GM18499 (cell line): ENCODE measurements around the gene FGF10.

Experiments used
- ATAC-seq: cut with Tn5 transposase; IDR thresholded peaks from one replicate; pipeline ENCODE4 v1.9.1; 2021; ENCODE audit warnings: moderate number of reproducible peaks; ENCODE audit not compliant: insufficient read depth, unreplicated experiment

FGF10 gene

DNA sequence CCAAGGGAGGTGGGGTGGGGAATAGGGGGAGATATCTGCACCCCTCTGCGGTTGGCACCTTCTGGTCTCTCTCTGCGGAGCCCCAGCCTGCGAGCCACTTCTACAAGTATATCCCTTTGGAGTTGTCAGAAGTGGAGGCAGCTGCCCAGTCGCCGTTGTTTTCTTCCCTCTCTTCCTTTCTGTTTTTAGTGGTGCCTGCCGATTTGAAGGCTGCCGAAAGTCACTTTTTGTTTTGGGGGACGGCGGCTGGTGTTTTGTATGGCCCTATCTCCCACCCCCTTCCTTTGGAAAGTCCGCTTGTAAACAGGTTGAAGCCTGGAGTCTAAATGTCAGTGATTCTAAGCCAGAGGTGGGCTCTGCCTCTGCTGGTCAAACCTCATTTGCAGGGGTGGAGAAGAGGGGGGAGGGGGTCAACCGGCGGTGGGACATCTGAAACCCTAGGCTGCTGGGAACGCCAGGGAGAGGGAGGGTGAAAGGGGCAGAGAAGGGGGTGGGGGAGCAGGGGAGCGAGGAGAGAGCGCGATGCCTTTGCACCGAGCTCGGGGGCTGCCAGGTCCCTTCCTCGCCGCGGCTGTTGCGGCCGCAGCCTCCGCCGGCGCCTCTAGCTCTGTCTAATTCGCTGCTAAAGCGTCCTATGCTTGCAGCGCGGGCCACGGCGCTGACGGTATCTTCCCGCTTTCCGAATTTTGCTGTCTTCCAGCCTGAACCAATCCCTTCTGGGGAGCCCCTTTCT is at the start of gene FGF10:
Gene FGF10 (minus strand): TSS at position 331 of the 733 bp plus-strand sequence. CDS start 738 bp downstream, outside the sequence.
- ATAC-seq = no peak

DNA sequence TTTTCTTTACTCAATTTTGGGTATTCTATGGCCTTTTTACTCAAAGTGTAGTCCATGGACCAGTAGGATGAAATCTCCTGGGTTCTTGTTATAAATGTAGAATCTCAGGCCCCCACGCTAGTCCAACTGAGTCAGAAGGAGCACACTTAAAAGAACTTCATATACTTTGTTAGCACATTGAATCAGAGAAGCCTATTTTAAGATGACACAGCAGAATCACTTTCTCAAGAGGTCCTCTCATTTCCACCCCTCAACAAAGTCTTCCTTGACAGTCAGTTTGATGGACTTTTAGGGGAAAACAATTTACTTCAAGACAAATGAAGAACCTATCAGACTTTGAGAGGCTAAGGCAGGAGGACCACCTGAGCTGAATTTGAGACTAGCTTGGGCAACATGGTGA is 37.7 kb upstream of the FGF10 start:
- no peak for ATAC-seq

DNA sequence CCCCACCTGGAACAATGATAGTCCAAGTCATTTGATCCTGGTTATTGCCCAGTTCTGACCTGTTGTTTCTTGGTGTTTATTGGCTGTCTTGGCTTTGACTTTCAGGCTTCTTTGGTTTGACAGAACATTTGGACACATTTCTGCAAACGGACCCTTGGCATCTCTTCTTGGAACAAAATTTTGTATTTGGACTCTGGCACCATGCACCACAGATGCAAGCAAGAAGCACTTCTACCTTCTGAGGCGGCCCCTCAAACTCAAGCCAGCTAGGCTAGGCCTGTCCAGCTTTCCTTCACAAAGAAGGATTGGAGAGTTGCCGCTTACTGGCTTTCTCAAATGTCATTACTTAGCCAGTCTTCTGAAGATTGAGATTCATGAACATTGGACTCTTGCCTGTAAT is 23.1 kb upstream of the FGF10 start:
- no peak for ATAC-seq

DNA sequence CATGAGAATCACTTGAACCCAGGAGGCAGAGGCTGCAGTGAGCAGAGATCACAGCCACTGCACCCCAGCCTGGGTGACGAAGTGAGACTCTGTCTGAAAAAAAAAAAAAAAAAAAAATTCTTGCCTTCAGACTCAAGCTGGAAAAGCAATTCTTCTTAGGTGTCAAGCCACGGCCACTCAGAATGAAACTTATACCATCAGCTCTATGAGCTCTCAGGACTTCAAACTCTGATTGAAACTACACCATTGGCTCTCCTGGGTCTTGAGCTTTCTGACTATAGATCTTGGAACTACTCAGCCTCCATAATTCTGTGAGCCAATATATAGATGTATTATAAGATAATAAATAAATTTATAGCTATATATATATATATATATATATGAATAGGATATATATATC is 12.9 kb upstream of the FGF10 start:
- ATAC-seq = no peak

DNA sequence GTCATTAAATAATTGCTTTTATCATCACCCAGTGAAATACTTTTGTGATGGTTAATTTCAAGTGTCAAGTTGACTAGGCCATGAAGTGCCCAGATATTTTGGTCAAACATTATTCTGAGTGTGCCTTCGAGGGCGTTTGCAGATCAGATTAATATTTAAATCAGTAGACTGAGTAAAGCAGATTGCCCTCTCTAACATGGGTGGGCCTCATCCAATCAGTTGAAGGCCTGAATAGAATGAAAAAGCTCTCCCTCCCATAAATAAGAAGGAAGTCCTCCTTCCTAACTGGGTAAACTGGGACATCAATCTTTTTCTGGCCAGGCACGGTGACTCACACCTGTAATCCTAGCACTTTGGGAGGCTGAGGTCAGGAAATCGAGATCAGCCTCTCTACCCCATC is 12.4 kb upstream of the FGF10 start:
- ATAC-seq = no peak

DNA sequence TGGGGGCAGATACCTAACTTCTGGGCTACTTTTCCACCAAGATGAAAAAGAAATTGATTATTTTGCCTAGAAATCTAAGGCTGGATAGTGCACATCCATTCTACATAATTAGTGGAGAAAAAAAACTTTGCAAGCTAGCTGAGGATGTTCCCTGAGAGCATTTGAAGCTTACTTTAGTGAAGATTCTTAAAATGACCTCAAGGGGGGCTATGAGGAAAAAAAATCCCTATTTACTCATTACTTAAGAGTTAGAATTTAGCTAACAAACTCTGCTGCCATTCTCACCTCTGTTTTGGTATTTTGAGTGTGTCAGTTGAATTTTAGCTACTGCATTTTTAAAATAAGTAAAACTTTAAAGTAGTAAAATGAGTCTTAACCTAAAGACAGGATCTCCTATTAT is 9.2 kb upstream of the FGF10 start:
- no peak for ATAC-seq

DNA sequence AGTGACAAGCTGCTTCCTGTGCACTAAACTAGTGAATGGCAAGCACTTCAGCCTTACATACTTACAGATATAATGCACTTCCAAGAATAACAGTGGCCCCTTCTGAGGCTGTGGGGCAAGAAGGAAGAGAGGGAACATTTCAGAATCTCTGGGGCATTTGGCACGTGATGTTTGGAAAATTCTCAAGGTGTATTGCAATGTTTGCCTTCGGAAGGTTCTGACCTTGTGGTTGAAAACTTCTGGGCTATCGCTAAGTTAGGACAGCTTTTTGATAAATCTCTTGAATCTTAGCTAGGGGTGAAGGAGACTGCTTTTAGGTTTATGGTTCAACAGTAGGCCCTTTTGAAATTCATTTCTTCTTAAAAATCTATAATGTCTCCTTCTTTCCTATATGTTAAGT is 7.1 kb upstream of the FGF10 start:
- ATAC-seq = no peak

DNA sequence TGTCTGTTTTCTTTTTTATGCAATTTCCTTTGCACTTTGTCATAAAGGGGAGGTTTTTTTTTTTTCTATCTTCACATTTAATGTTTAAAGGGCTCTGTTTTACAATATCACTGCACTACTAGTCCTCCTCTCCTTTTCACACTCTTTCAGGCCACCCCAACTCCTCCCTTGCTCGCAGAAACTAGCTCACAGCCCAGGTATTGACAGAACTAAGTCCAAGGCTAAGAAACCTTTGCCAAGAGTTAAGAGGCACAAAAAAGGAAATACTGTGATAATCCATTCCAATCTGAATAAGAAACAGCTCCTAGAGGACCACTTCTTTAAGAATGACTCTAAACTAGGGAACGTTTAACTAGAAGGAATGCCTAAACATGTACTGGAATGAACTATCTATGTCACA is 1.1 kb upstream of the FGF10 start:
- no peak for ATAC-seq

DNA sequence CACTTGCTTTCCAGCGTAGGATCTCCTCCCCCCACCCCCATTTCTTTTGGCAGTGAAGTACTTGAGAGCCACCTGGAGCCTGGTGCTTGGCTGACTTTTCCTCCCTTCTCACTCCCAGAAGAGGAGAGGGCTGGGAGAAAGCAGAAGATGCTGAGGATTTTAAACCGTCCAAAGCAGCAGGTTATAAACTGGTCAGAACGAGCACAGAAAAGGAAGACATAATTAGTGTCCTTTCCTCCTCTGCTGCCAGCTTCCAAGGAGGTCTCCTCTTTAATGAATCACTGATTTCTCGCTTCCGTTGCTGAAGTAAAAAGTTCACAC is 563 bp upstream of the FGF10 start:
- no peak for ATAC-seq

DNA sequence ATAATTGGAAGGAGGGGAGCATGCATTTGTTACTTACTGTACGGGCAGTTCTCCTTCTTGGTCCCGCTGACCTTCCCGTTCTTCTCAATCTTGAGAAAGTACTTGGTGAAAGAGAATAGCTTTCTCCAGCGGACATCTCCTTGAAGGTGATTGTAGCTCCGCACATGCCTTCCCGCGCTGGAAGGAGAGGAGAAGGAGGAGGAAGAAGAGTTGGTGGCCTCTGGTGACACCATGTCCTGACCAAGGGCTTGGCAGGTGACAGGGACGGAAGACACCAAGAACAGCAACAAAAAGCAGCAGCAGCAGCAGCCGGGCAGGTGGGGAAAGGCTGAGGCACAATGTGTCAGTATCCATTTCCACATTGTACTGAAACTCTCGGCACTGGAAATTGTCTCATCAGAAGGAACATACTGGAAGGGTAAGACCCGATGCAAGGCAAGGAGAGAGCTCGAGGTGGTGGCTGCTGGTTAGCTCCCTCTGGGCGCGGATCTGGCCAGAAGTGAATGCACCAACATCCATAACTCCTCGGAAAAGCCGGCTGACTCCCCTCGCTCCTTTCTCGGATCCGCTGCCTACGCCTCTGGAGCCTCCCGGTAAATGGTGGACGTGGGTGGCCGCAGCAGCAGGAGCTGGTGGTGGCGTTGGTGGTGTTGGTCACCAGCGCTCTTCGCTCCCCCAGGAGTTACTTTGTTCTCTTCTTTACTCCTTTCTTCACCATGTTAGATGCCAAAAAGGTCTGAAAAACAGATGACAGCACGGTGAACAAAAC is 715 bp downstream of the FGF10 start:
- ATAC-seq = no peak

DNA sequence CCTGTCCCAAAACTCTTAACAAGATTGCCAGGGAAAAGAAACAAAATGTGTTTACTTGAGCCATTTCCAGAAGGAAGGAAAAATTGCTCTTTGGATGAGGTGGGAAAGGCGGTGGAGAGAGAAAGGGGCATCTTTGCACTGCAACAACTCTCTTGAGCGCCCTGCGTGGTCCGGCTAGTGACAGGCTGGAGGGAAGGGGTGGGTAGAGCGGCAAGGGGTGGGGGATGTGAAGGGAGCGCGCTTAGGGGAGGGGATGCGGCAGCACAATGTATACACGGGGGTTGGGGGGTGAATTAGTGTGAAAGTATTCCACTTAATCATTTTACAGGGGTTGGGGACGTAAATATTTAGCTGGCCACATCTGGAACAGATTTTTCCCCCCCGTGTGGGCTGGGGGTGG is 1.3 kb downstream of the FGF10 start:
- no peak for ATAC-seq

DNA sequence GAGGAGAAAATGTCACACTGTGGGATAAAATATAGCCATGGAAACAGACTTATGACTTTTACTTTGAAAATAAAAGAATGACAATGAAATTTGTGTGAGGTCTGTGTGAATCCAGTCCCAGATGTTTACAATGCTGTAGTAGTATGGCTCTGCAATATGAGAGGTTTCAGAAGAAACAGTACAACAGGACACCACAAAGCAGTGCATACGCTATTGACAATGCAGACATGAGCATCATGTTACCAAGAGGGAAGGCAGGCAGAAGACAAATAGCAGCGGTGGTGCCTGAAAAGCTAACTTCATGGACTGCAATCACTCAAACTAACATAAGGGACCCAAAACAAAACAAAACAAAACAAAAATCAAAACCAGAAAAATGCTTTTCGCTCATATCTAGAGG is 1.8 kb downstream of the FGF10 start:
- ATAC-seq = no peak

DNA sequence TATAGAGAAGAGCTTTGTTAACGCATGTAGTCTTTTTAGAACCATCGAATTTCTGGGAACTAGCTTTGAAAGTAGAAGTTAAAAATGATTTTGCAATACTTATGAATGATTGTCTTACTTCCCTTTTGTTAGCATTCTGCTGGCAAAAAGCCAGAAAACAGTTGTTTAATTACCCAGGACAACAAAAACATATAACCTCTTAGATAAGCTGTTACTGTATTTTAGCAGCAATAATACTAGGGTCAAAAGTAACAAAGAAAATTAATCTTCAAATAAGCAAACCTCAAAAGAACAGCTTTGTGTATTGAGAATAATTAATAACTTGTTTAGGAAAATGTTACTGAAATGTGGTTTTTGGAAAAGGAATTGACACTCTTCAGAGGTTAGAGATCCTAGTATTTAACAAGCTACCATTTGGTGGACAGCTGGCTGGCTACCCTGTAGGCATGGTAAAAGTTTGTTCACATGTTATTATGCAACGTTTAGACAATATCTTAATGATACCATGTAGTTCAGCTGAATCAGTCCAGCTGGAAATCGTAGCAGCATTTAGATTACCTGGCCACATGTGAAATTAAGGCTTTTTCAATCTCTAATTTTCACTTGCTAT is 3.8 kb downstream of the FGF10 start:
- ATAC-seq = no peak

DNA sequence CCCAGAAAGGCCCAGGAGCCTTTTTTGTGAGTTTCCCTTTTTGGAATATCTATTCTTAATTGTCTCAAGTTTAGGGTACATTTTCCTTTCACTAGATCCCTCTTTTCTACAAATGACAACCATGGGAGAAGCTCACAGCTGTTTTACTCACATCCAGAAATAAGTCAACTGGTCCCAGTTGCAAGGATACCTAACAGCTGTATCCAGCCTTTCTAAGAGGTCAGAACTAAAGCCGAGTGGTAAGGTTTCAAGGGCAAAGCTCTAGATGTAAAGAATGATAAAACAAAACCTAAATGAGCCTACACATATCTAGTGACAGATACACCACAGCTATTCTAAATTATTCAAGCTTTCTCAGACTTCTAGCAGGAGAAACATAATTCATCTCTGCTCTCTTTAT is 4.4 kb downstream of the FGF10 start:
- no peak for ATAC-seq

DNA sequence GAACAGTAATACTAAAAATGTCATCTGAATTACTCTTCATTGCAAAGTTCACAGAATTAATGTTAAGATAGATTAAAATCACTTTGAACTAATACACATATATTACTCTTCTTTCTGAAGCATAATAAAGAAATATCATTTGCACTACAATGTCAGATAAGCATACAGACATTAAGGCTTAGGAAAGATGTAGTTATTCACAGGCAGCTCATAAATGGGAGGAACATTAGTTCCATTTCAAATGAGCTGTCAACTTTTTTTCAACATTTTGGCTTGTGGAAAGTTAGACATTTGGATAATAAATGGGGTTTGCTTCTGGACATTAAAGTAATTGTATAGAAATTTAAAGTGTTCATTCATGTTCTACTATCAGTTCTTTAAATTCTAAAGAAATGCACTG is 6.3 kb downstream of the FGF10 start:
- ATAC-seq = no peak

DNA sequence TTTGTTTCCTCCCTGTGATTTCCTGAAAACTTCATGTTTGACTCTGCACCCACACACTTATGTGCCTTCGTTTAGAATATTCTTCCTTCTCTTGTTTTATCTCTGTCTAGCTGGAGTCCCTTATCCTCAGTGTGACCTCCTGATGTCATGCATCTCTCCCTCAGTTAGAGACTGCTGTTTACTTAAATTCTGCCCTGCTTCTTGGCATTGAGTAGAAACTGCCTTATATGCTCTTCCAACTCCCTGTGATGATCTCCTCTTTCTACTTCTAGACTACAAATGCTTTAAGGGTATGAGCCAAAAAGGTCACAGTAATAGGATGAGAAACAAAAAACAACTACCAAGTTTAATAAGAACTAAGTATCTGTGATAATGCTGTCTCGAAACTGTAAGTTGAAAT is 12.2 kb downstream of the FGF10 start:
- no peak for ATAC-seq

DNA sequence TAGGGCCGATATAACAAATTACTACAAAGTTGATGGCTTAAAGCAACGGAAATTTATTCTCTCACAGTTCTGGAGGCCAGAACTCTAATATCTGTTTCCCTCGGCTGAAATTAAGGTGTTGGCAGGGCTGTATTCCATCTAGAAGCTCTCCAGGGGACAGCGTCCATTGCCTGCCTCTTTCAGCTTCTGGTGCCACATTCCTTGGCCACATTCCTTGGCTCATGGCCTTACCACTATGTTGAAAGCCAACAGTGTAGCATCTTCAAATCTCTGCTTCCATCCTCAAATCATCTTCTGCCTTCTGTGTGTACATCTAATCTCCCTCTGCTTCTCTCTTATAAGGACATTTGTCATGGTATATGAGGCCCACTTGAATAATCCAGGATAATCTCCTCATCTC is 17.2 kb downstream of the FGF10 start:
- no peak for ATAC-seq

DNA sequence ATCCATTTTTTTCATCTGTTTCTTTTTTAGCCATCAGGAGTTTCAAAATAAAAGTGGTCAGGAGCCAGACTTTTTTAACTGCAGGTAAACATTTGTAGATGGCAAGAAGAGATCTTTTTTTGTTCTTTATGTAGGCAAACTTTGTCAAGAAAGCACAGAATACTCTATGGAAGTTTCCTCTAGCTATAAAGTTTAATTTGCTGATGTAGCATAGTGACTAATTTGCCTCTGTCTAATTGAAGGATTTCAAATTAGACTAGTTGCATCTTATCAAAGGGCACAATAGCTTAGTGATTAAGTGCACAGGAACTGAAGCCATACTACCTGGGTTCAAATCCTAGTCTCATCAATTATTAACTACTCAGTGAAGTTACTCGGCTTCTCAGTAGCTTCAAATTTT is 22.0 kb downstream of the FGF10 start:
- ATAC-seq = no peak

DNA sequence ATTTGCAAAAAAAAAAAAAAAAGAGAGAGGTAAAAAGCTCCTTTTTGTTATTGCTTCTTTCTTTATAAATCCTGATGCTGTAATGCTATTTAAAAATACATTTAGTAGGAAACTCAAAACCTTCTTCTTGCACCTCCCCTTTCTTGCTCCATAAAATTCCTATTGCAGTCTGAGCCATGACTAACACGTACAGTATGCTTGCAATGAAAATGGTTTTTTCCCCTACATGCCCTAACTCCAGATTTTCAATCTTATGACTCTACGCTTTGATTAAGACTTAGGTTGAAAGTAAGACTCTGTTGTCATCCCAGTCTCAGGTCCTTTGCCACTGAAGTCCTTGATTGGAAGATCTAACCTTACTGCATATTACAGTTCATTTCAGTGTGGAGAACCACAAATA is 23.9 kb downstream of the FGF10 start:
- no peak for ATAC-seq

DNA sequence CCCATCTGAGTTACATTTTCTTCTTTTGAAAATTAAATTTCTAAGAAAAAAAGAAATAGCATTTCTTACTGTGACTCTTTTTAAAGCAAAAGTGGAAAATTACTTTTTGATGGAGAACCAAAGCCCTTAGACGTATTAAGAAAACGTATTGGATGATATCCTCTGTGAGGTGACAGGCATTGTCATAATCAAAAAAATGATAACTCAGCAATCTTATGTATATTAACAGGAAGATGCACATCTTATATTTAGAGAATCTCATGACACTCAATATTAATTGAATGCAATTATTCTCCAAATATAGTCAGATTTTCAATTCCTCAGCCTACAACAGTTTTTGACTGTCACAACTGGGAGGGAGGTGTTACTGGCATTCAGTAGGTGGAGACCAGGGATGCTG is 25.1 kb downstream of the FGF10 start:
- no peak for ATAC-seq

DNA sequence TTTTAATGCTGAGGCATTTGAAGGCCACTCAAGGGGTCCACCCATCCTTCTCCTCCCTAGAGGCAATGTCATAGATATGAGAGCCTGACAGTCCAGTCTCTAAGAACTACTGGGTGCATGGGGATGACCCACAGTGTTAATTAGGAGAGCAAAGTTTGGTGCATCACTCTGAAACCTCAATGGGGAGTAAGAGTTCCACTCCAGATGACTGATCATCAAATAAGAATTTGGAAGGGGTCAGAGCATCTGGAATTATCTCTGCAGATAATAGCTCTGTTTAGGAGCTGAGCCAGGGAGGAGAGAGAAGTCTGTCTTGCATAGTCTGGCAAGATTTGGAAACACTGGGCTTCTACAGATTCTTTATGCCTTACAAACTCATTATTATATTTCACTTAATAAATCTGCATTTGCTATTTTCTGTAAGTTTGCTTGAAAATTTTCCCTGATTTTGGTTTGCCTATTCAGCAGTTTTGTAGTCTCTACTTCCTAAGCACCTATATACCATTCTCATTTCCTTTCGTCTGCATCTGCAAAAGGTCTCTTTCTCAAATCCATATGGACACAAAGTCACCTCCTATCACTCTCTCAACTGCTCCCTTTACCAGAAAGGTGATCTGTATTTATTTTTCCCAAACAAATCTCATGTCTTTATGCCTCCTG is 27.7 kb downstream of the FGF10 start:
- ATAC-seq = no peak
